ENCODE data around the gene DUXB.

DNA sequence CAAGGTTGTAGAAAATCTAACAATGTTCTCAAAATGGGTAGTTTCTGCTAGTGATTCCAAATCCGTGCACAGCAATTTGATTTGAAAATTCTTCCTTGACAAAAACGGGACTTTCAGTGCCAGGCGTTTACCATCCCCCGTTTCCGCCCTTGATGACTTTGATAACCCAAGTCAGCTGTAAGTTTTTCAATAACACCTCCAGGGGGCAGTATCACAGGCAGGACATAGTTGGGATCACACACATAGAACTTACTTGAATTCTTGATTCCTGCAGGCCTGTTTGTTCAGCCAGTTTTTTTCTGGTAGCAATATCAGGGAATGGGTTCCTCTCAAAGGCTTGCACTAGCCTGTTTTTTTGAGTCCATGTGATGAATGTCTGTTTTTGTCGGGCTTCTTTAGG, 5.6 kb downstream of the DUXB start:
- TF ChIP-seq, protein P1, sequence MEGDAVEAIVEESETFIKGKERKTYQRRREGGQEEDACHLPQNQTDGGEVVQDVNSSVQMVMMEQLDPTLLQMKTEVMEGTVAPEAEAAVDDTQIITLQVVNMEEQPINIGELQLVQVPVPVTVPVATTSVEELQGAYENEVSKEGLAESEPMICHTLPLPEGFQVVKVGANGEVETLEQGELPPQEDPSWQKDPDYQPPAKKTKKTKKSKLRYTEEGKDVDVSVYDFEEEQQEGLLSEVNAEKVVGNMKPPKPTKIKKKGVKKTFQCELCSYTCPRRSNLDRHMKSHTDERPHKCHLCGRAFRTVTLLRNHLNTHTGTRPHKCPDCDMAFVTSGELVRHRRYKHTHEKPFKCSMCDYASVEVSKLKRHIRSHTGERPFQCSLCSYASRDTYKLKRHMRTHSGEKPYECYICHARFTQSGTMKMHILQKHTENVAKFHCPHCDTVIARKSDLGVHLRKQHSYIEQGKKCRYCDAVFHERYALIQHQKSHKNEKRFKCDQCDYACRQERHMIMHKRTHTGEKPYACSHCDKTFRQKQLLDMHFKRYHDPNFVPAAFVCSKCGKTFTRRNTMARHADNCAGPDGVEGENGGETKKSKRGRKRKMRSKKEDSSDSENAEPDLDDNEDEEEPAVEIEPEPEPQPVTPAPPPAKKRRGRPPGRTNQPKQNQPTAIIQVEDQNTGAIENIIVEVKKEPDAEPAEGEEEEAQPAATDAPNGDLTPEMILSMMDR (IDR thresholded peaks at IDR 0.05; ENCODE audit: low read depth, low read length) = no peak
- TF ChIP-seq MYC (IDR thresholded peaks at IDR 0.05; ENCODE audit: low read depth, low read length) (no peak), POLR2A (IDR thresholded peaks at IDR 0.05; ENCODE audit: extremely low read depth, insufficient read length) (no peak)
- TF ChIP-seq, protein P2, sequence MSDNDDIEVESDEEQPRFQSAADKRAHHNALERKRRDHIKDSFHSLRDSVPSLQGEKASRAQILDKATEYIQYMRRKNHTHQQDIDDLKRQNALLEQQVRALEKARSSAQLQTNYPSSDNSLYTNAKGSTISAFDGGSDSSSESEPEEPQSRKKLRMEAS (IDR thresholded peaks at IDR 0.05; ENCODE audit: low read depth, low read length) = no peak

Measured in NB4 (cell line).